CD4-positive, alpha-beta T cell (primary cell): Measurements from ENCODE around the gene PRKCA. TPM values are rescaled to one million over a fixed set of nuclear protein-coding genes. Genes with fewer than 3 reads are reported as not detected.

ENCODE experiments used
- ATAC-seq: fragments of 200-7000 bp; cut with Tn5 transposase; one replicate; pipeline ENCODE4 v1.10.0; 2022; ENCODE audit warnings: mild to moderate bottlenecking; ENCODE audit not compliant: poor library complexity
- CTCF ChIA-PET: fragments of 350-600 bp; sonication (Branson Sonifier 250); formaldehyde crosslinking; loops from one replicate; lab custom pipeline; 2021; ENCODE audit warnings: antibody characterized with exemption, inconsistent platforms; lab: Charles Lee
- POLR2A ChIA-PET: fragments of 350-600 bp; sonication (Branson Sonifier 250); formaldehyde crosslinking; loops from one replicate; lab custom pipeline; 2021; ENCODE audit warnings: antibody characterized with exemption, inconsistent platforms; lab: Charles Lee
- DNase-seq, 14 experiments: peaks; one replicate each; pipeline ENCODE4 v3.0.0-alpha.2; 2013 to 2020; ENCODE audit warnings: mixed read lengths in 2 of 14
- H3K27ac ChIP-seq, 2 donors: one replicate each; pipeline versions ENCODE4 v1.5.1 to v1.7.0; 2013; ENCODE audit warnings: low read length in 2 of 2, low read depth in 1 of 2, mild to moderate bottlenecking in 1 of 2
- H3K27me3 ChIP-seq, 2 experiments: 1 replicate in 1 of 2; 2 replicates in 1 of 2; pipeline versions ENCODE4 v1.6.1 to v1.7.0; 2013; ENCODE audit warnings: low read length in 2 of 2, control low read depth in 1 of 2, mild to moderate bottlenecking in 1 of 2, moderate library complexity in 1 of 2; ENCODE audit not compliant: insufficient read depth in 2 of 2, control insufficient read depth in 1 of 2
- H3K36me3 ChIP-seq: one replicate; pipeline ENCODE4 v1.6.1; 2013; ENCODE audit warnings: low read length, control low read depth; ENCODE audit not compliant: insufficient read depth
- H3K4me1 ChIP-seq: one replicate; pipeline ENCODE4 v1.6.1; 2013; ENCODE audit warnings: low read length, control low read depth; ENCODE audit not compliant: insufficient read depth
- H3K4me3 ChIP-seq: one replicate; pipeline ENCODE4 v1.5.1; 2013; ENCODE audit warnings: mild to moderate bottlenecking, low read length, moderate library complexity
- H3K9me3 ChIP-seq, 2 experiments: 1 replicate in 1 of 2; 2 replicates in 1 of 2; pipeline versions ENCODE4 v1.6.1 to v1.7.0; 2013; ENCODE audit warnings: low read length in 2 of 2, mild to moderate bottlenecking in 2 of 2, control low read depth in 1 of 2, moderate library complexity in 1 of 2; ENCODE audit not compliant: control insufficient read depth in 1 of 2, insufficient read depth in 1 of 2
- H3K27ac Mint-ChIP-seq: one replicate; pipeline ENCODE4 v1.8.0; 2020; ENCODE audit warnings: mixed read lengths
- H3K27me3 Mint-ChIP-seq: one replicate; pipeline ENCODE4 v1.8.0; 2021; ENCODE audit warnings: mixed read lengths
- H3K36me3 Mint-ChIP-seq: one replicate; pipeline ENCODE4 v1.8.0; 2021; ENCODE audit warnings: low read depth, mixed read lengths
- H3K4me1 Mint-ChIP-seq: one replicate; pipeline ENCODE4 v1.8.0; 2021; ENCODE audit warnings: low read depth, mixed read lengths
- H3K4me3 Mint-ChIP-seq: one replicate; pipeline ENCODE4 v1.8.0; 2020; ENCODE audit warnings: mild to moderate bottlenecking, mixed read lengths
- H3K9me3 Mint-ChIP-seq: one replicate; pipeline ENCODE4 v1.8.0; 2020; ENCODE audit warnings: mixed read lengths
- intact Hi-C, 2 experiments: fragments of 100-400 bp; cut with DNase I in 1 of 2; cut with micrococcal nuclease in 1 of 2; formaldehyde crosslinking; loops; one replicate each; pipeline versions ENCODE4 v1.15.1 to v1.9.0; 2023 to 2025; cut with DNase I, micrococcal nuclease
- total RNA-seq, 174 experiments: library from RNA in 2 of 174; stranded (reverse) in 2 of 174; gene quantifications; one replicate each; pipeline ENCODE4 v1.2.3 and lab custom pipeline; 2021 to 2026
- TF ChIP-seq, protein P1 (sequence below): fragments of 200-600 bp; IDR thresholded peaks from one replicate; pipeline ENCODE4 v1.8.0; 2022; ENCODE audit warnings: antibody characterized with exemption, mild to moderate bottlenecking

PRKCA gene
- total RNA-seq, 2 experiments from 2014 or later: 84.8 to 88.6 TPM

DNA sequence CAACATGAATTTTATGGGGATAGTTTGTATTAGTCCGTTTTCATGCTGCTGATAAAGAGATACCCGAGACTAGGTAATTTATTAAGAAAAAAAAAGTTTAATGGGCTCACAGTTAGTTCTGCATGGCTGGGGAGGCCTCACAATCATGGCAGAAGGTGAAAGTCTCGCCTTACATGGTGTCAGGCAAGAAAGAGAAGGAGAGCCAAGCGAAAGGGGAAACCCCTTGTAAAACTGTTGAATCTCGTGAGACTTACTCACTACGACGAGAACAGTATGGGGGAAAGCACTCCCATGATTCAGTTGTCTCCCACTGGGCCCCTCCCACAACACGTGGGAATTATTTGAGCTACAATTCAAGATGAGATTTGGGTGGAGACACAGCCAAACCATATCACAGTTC is 181.5 kb downstream of the PRKCA start:
- ATAC-seq (no peak), DNase-seq (no peak)
- peaks cover 7% of the 10 kb centered on the region for H3K36me3 Mint-ChIP-seq
- TF ChIP-seq, protein P1, sequence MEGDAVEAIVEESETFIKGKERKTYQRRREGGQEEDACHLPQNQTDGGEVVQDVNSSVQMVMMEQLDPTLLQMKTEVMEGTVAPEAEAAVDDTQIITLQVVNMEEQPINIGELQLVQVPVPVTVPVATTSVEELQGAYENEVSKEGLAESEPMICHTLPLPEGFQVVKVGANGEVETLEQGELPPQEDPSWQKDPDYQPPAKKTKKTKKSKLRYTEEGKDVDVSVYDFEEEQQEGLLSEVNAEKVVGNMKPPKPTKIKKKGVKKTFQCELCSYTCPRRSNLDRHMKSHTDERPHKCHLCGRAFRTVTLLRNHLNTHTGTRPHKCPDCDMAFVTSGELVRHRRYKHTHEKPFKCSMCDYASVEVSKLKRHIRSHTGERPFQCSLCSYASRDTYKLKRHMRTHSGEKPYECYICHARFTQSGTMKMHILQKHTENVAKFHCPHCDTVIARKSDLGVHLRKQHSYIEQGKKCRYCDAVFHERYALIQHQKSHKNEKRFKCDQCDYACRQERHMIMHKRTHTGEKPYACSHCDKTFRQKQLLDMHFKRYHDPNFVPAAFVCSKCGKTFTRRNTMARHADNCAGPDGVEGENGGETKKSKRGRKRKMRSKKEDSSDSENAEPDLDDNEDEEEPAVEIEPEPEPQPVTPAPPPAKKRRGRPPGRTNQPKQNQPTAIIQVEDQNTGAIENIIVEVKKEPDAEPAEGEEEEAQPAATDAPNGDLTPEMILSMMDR: no peak
- CTCF ChIA-PET: no interaction called here
- Histone ChIP-seq H3K36me3 (peaks cover 4% of the 10 kb centered on the region), H3K27me3 (no peaks in the 10 kb centered on the region), H3K27ac (no peak overlapping the region), H3K4me1 (no peaks in the 10 kb centered on the region), H3K9me3 (no peaks in the 10 kb centered on the region), H3K4me3 (no peak overlapping the region)
- intact Hi-C loops: no loop called here
- H3K4me1 Mint-ChIP-seq: peaks cover 70% of the 10 kb centered on the region
- H3K27ac Mint-ChIP-seq: no peak overlapping the region
- POLR2A ChIA-PET: interaction anchor here (0.5 kb wide), 1 partner anchor 220 kb away, joined by 3 read pairs; no protein-coding TSS in a partner anchor
- no peaks in the 10 kb centered on the region for H3K9me3 Mint-ChIP-seq
- no peaks in the 10 kb centered on the region for H3K27me3 Mint-ChIP-seq
- H3K4me3 Mint-ChIP-seq: no peak overlapping the region

GRCh38 chr17:66485309-66485947 is 183.0 kb downstream of the PRKCA start:
- intact Hi-C loops: no loop called here
- POLR2A ChIA-PET: no interaction called here

GRCh38 chr17:66487121-66487520 is 184.7 kb downstream of the PRKCA start:
- CTCF ChIA-PET: no interaction called here
- POLR2A ChIA-PET: no interaction called here
- H3K9me3 ChIP-seq: no peaks in the 10 kb centered on the region
- TF ChIP-seq, protein P1: no peak
- no peaks in the 10 kb centered on the region for H3K27me3 ChIP-seq
- no peaks in the 10 kb centered on the region for H3K36me3 ChIP-seq
- Mint-ChIP-seq H3K27me3 (no peaks in the 10 kb centered on the region), H3K4me1 (peaks cover 78% of the 10 kb centered on the region), H3K4me3 (no peak overlapping the region), H3K36me3 (peaks cover 3% of the 10 kb centered on the region), H3K27ac (no peak overlapping the region), H3K9me3 (no peaks in the 10 kb centered on the region)
- no peak overlapping the region for H3K4me3 ChIP-seq
- peaks cover 10% of the 10 kb centered on the region for H3K4me1 ChIP-seq
- intact Hi-C loops: no loop called here
- ATAC-seq (no peak), DNase-seq (no peak)
- no peak overlapping the region for H3K27ac ChIP-seq

More at GRCh38 chr17:66485309-66485947, 183.0 kb downstream of the PRKCA start:
- H3K4me1 Mint-ChIP-seq: peaks cover 74% of the 10 kb centered on the region
- ATAC-seq (no peak), DNase-seq (no peak)
- H3K27me3 Mint-ChIP-seq: no peaks in the 10 kb centered on the region
- no peak overlapping the region for H3K4me3 Mint-ChIP-seq
- Histone ChIP-seq H3K4me3 (no peak overlapping the region), H3K36me3 (peaks cover 4% of the 10 kb centered on the region), H3K4me1 (no peaks in the 10 kb centered on the region), H3K27me3 (no peaks in the 10 kb centered on the region), H3K27ac (no peak overlapping the region), H3K9me3 (no peaks in the 10 kb centered on the region)
- CTCF ChIA-PET: no interaction called here
- TF ChIP-seq, protein P1: no peak
- peaks cover 3% of the 10 kb centered on the region for H3K36me3 Mint-ChIP-seq
- no peak overlapping the region for H3K27ac Mint-ChIP-seq
- no peaks in the 10 kb centered on the region for H3K9me3 Mint-ChIP-seq
